Common myeloid progenitor, CD34-positive (primary cell): Measurements from ENCODE around the gene TBC1D20.
"Not testable (repeated sequence)": the region's sequence is repeated elsewhere in the genome, so short reads cannot be mapped to it uniquely, and the experiment has no call there.

ENCODE experiments used
- CTCF ChIA-PET: fragments of 350-600 bp; sonication (Branson Sonifier 250); formaldehyde crosslinking; loops from one replicate; lab custom pipeline; 2021; ENCODE audit warnings: antibody characterized with exemption; lab: Charles Lee
- POLR2A ChIA-PET: fragments of 350-600 bp; sonication (Branson Sonifier 250); formaldehyde crosslinking; loops from one replicate; lab custom pipeline; 2021; ENCODE audit warnings: antibody characterized with exemption; lab: Charles Lee
- DNase-seq, 3 donors: peaks; one replicate each; pipeline versions ENCODE4 v3.0.0 to v3.0.0-alpha.2; 2013
- H3K27ac ChIP-seq, 2 experiments: 1 replicate in 1 of 2; 2 replicates in 1 of 2; pipeline ENCODE4 v1.7.0; 2013; ENCODE audit warnings: inconsistent platforms in 2 of 2, low read length in 2 of 2, mild to moderate bottlenecking in 2 of 2, low read depth in 1 of 2, moderate library complexity in 1 of 2; ENCODE audit not compliant: severe bottlenecking in 2 of 2, insufficient read depth in 1 of 2, poor library complexity in 1 of 2
- H3K27me3 ChIP-seq, 5 experiments: replicated peaks in 2 of 5; 1 replicate in 3 of 5; 2 replicates in 2 of 5; pipeline versions ENCODE4 v1.6.1 to v1.7.0; 2013; ENCODE audit warnings: low read length in 4 of 5, mild to moderate bottlenecking in 2 of 5, moderate library complexity in 2 of 5, inconsistent platforms in 1 of 5; ENCODE audit not compliant: insufficient read depth in 5 of 5, control insufficient read depth in 4 of 5
- H3K36me3 ChIP-seq, 4 experiments: 1 replicate in 2 of 4; 2 replicates in 2 of 4; pipeline versions ENCODE4 v1.6.1 to v1.7.0; 2013; ENCODE audit warnings: low read length in 3 of 4, control low read depth in 1 of 4, mild to moderate bottlenecking in 1 of 4; ENCODE audit not compliant: control insufficient read depth in 4 of 4, insufficient read depth in 4 of 4
- H3K4me1 ChIP-seq, 4 experiments: 1 replicate in 3 of 4; 2 replicates in 1 of 4; pipeline versions ENCODE4 v1.6.1 to v1.7.1; 2013; ENCODE audit warnings: low read length in 3 of 4, mild to moderate bottlenecking in 3 of 4, control low read depth in 1 of 4, inconsistent platforms in 1 of 4, moderate library complexity in 1 of 4; ENCODE audit not compliant: control insufficient read depth in 4 of 4, insufficient read depth in 4 of 4; ENCODE audit errors: control extremely low read depth in 1 of 4
- H3K4me3 ChIP-seq, 7 experiments: 1 replicate in 4 of 7; 2 replicates in 3 of 7; pipeline versions ENCODE4 v1.5.1 to v1.7.0; 2013; ENCODE audit warnings: mild to moderate bottlenecking in 7 of 7, low read length in 6 of 7, moderate library complexity in 6 of 7, inconsistent platforms in 2 of 7, low read depth in 2 of 7, control low read depth in 1 of 7; ENCODE audit not compliant: insufficient read depth in 4 of 7, control insufficient read depth in 1 of 7; ENCODE audit errors: extremely low read depth in 1 of 7
- H3K9me3 ChIP-seq, 5 experiments: 1 replicate in 4 of 5; 2 replicates in 1 of 5; pipeline versions ENCODE4 v1.6.1 to v1.7.1; 2013; ENCODE audit warnings: low read length in 4 of 5, mild to moderate bottlenecking in 2 of 5, inconsistent platforms in 1 of 5, low read depth in 1 of 5, moderate library complexity in 1 of 5; ENCODE audit not compliant: control insufficient read depth in 4 of 5, insufficient read depth in 2 of 5; ENCODE audit errors: control extremely low read depth in 1 of 5
- WGBS: methylation state at CpG from one replicate; pipeline ENCODE4 v1.1.5; 2013; ENCODE audit not compliant: insufficient coverage; 5-methylcytosine and 5-hydroxymethylcytosine counted together

TBC1D20 gene

GRCh38 chr20:476561-477249 lies 14.4 kb upstream of the TBC1D20 start:
- H3K27ac ChIP-seq, DNase-seq, H3K27me3 ChIP-seq, H3K4me1 ChIP-seq, H3K9me3 ChIP-seq, H3K4me3 ChIP-seq: not testable (repeated sequence)
- H3K36me3 ChIP-seq: peaks cover 7 to 40% (median 22%) of the 10 kb centered on the region in 4 experiments
- ChIA-PET CTCF (interaction anchor here (0.7 to 10.8 kb wide), 17 partner anchors 8 to 131 kb away, joined by 3 to 103 read pairs (median 4); partner anchors contain the start of gene TBC1D20), POLR2A (interaction anchor here (0.6 kb wide), 1 partner anchor 44 kb away, joined by 3 read pairs; no protein-coding TSS in a partner anchor)
- WGBS: 97% methylated on average over 6 of the region's 6 CpGs

DNA sequence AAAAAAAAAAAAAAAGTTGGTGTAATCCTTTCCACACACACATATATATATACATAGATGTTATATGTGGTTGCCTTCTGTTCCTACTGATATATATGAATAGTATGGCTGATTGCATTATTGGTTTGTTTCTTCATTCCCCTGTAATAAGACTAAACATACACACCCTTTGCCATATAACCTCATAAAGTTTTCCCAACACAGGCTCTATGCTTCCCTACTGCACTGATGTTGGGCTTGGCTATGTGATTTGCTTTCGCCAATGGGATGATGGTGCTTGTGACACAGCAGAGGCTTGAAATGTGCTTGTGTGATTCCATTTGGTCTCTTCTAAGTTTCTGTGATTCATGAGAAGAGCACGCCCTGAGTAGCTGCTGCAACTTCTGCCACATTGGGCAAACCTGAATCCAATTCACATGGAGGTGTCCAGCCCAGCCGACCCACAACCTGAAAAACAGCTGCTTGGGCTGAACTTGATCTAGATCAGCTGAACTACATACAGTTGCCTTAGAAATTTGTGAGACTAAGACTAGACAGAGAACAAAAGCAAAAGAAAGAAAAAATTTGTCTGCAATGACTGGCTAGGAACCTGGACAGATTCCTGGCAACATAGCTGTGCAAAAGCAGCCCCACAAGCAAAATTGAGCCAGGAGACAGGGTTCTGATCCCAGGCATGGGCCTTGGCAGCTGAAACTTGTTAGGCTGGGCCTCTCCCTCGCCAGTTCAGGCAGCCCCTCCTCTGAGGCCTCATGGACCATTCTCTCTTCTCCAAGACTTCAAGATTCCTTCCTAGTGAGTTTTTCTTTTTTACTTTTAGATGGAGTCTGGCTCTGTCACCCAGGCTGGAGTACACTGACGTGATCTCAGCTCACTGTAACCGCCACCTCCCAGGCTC lies 13.4 kb upstream of the TBC1D20 start:
- H3K27ac ChIP-seq: no peak overlapping the region
- 96% methylated on average over 6 of the region's 6 CpGs for WGBS

DNA sequence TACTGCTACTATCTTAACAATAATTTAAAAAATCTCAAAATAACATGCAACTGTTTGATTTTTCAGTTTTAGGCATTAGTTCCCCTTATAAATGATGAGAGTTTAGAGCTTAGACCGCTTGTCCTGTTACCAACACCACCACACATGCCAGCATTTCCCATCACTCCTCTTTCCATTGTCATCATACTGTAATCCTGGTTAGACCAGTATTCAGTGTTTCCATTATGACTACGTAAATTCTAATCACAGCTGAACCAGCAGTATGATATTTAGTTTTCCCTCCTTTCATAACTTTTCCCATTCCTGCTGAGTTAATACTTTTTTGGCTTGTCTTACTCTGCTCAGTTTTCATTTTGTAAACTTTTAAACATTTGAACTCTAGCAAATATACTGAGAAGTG lies 12.2 kb upstream of the TBC1D20 start:
- H3K9me3 ChIP-seq: peaks cover 0 to 10% (median 7%) of the 10 kb centered on the region in 5 experiments
- 93% methylated on average over 2 of the region's 2 CpGs for WGBS
- no peaks in the 10 kb centered on the region for H3K27me3 ChIP-seq
- no peak for DNase-seq
- no peak overlapping the region for H3K27ac ChIP-seq
- ChIA-PET POLR2A (no interaction called here), CTCF (interaction anchor here (1.1 to 1.2 kb wide), 2 partner anchors 10 to 112 kb away, joined by 3 read pairs; no protein-coding TSS in a partner anchor)
- H3K4me1 ChIP-seq: no peaks in the 10 kb centered on the region
- H3K36me3 ChIP-seq: peaks cover 5 to 26% (median 12%) of the 10 kb centered on the region in 4 experiments
- H3K4me3 ChIP-seq: no peak overlapping the region

More for the DNA sequence above, 13.4 kb upstream of the TBC1D20 start:
- ChIA-PET POLR2A (no interaction called here), CTCF (interaction anchor here (0.7 to 10.8 kb wide), 11 partner anchors 11 to 122 kb away, joined by 3 to 103 read pairs (median 4); no protein-coding TSS in a partner anchor)
- DNase-seq: no peak
- H3K27me3 ChIP-seq: no peaks in the 10 kb centered on the region
- H3K9me3 ChIP-seq: peaks cover 0 to 7% (median 2%) of the 10 kb centered on the region in 5 experiments
- no peaks in the 10 kb centered on the region for H3K4me1 ChIP-seq
- H3K36me3 ChIP-seq: peaks cover 5 to 31% (median 16%) of the 10 kb centered on the region in 4 experiments
- H3K4me3 ChIP-seq: no peak overlapping the region

- Histone ChIP-seq H3K4me3 (no peak overlapping the region), H3K27me3 (no peaks in the 10 kb centered on the region), H3K4me1 (no peaks in the 10 kb centered on the region), H3K27ac (no peak overlapping the region), H3K36me3 (peaks cover 2 to 20% (median 6%) of the 10 kb centered on the region in 4 experiments), H3K9me3 (peaks cover 0 to 13% (median 7%) of the 10 kb centered on the region in 5 experiments)
- CTCF ChIA-PET: interaction anchor here (1.0 to 2.2 kb wide), 5 partner anchors 9 to 118 kb away, joined by 3 to 7 read pairs (median 5); no protein-coding TSS in a partner anchor
- DNase-seq: peak in 2 of 3 donors; percentile 35 to 40
- POLR2A ChIA-PET: interaction anchor here (0.6 kb wide), 1 partner anchor 133 kb away, joined by 3 read pairs; no protein-coding TSS in a partner anchor
- WGBS: no CpG with 5 or more reads among the region's 1 CpG
Observed at GRCh38 chr20:472889-473292, 10.6 kb upstream of the TBC1D20 start.

GRCh38 chr20:472137-472846 lies 10.0 kb upstream of the TBC1D20 start:
- DNase-seq: no peak
- no peaks in the 10 kb centered on the region for H3K4me1 ChIP-seq
- H3K36me3 ChIP-seq: peaks cover 2 to 17% (median 5%) of the 10 kb centered on the region in 4 experiments
- peaks cover 0 to 18% (median 7%) of the 10 kb centered on the region in 5 experiments for H3K9me3 ChIP-seq
- no peak overlapping the region for H3K27ac ChIP-seq
- 97% methylated on average over 9 of the region's 9 CpGs for WGBS
- no peak overlapping the region for H3K4me3 ChIP-seq
- no peaks in the 10 kb centered on the region for H3K27me3 ChIP-seq
- ChIA-PET POLR2A (interaction anchor here (0.6 kb wide), 1 partner anchor 132 kb away, joined by 3 read pairs; no protein-coding TSS in a partner anchor), CTCF (interaction anchor here (1.0 to 2.2 kb wide), 5 partner anchors 9 to 117 kb away, joined by 3 to 7 read pairs (median 5); no protein-coding TSS in a partner anchor)

DNA sequence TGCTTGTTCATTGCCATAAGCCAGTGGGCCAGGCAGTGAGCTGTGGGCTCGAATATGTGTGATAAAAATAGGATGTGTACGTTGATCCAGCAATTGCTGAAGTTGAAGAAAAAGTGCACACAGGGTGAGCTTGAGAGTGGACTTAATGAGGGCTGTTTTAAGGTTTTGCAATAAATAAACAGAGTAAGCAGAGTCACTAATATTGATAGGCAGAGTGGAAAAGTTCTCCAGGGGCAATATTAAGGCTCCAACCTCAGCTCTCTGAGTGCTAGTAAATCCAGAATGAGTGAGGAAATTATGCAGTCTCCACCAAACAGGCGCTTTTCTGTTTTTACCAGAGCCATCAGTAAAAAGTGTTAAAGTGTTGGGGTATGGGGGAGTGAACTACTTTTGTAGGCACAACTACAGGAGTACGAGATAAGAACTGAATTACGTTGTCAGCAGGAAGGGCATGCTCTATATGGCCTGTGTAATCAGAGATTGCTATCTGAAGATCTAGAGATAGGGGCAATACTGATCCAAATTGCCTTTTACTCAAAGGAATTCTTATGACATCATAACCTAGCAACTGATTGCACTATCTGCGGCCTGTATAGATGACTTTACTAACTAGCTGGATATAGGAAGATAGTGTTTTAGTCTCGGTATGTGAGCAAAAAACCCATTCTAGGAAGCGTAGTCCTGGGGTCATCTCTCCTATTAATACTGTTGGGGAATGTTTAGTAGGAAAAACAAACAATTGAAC lies 7.6 kb upstream of the TBC1D20 start:
- H3K9me3 ChIP-seq: peaks cover 0 to 23% (median 7%) of the 10 kb centered on the region in 5 experiments
- ChIA-PET POLR2A (no interaction called here), CTCF (interaction anchor here (0.8 kb wide), 1 partner anchor 22 kb away, joined by 3 read pairs; no protein-coding TSS in a partner anchor)
- H3K4me1 ChIP-seq: no peaks in the 10 kb centered on the region
- no peaks in the 10 kb centered on the region for H3K27me3 ChIP-seq
- no peak overlapping the region for H3K27ac ChIP-seq
- H3K36me3 ChIP-seq: peaks cover 0 to 10% (median 3%) of the 10 kb centered on the region in 4 experiments
- H3K4me3 ChIP-seq: no peak overlapping the region
- no peak for DNase-seq
- 80% methylated on average over 7 of the region's 8 CpGs for WGBS
